Heart left ventricle (tissue), 16 donors: Measurements from ENCODE around the gene SLC35F1. TPM values are rescaled to one million over a fixed set of nuclear protein-coding genes. Genes with fewer than 3 reads are reported as not detected.

Experiments
- ATAC-seq, 4 donors: fragments of 200-7000 bp; cut with Tn5 transposase; one replicate each; pipeline ENCODE4 v1.9.1; 2020 to 2022; ENCODE audit warnings: moderate library complexity in 4 of 4, mild to moderate bottlenecking in 3 of 4, moderate number of reproducible peaks in 1 of 4
- DNase-seq, 5 donors: peaks; one replicate each; pipeline ENCODE4 v3.0.0-alpha.2; 2020
- H3K27ac ChIP-seq, 12 donors: fragments of 200-600 bp; sonication (generic) in 4 of 12; one replicate each; pipeline versions ENCODE4 v1.5.0 to v1.8.0; 2016 to 2022; ENCODE audit warnings: mild to moderate bottlenecking in 2 of 12
- H3K27me3 ChIP-seq, 9 donors: fragments of 200-600 bp; sonication (generic) in 2 of 9; one replicate each; pipeline versions ENCODE4 v1.5.1 to v1.8.0; 2016 to 2022; ENCODE audit warnings: mild to moderate bottlenecking in 3 of 9
- H3K36me3 ChIP-seq, 9 donors: fragments of 200-600 bp; sonication (generic) in 2 of 9; one replicate each; pipeline versions ENCODE4 v1.5.0 to v1.8.0; 2018 to 2022; ENCODE audit warnings: mild to moderate bottlenecking in 2 of 9
- H3K4me1 ChIP-seq, 12 donors: fragments of 200-600 bp; sonication (generic) in 4 of 12; one replicate each; pipeline versions ENCODE4 v1.5.0 to v1.8.0; 2016 to 2022; ENCODE audit warnings: mild to moderate bottlenecking in 3 of 12
- H3K4me3 ChIP-seq, 12 donors: fragments of 200-600 bp; sonication (generic) in 4 of 12; one replicate each; pipeline versions ENCODE4 v1.5.0 to v1.8.0; 2017 to 2022; ENCODE audit warnings: mild to moderate bottlenecking in 9 of 12, moderate library complexity in 4 of 12
- H3K9me3 ChIP-seq, 12 donors: fragments of 200-600 bp; sonication (generic) in 4 of 12; one replicate each; pipeline versions ENCODE4 v1.5.0 to v1.8.0; 2016 to 2022; ENCODE audit warnings: mild to moderate bottlenecking in 1 of 12
- POLR2A ChIP-seq, 2 donors: fragments of 450-650 bp; IDR thresholded peaks; one replicate each; pipeline ENCODE4 v1.6.1; 2017; ENCODE audit warnings: antibody characterized with exemption in 2 of 2, mild to moderate bottlenecking in 2 of 2, moderate library complexity in 2 of 2
- WGBS, 4 donors: extraction: QIAGEN DNeasy Blood & Tissue Kit in 2 of 4; methylation state at CpG; one replicate each; pipeline versions ENCODE4 v1.1.5 to v1.1.7; 2013 to 2018; 5-methylcytosine and 5-hydroxymethylcytosine counted together
- intact Hi-C, 10 donors: fragments of 100-400 bp; cut with DNase I; formaldehyde crosslinking; loops; one replicate each; pipeline versions ENCODE4 v1.11.1 to v1.14.2; 2022
- polyA plus RNA-seq, 2 donors: library from polyadenylated mRNA; stranded (reverse); fragments of 200-250 nt; gene quantifications; one replicate each; pipeline ENCODE4 v1.2.3, GENCODE V29; 2013
- total RNA-seq, 9 donors: library from RNA; depleted of rRNA in 2 of 9; stranded (reverse); fragments of >200 nt in 2 of 9; fragmentation: NEBNext Ultra II Directional in 3 of 9; extraction: Animal tissue kit (Norgen Biotek cat#: 25700) in 3 of 9; gene quantifications; one replicate each; pipeline versions ENCODE4 v1.1.0 to v1.2.4, GENCODE V29; 2016 to 2023
- TF ChIP-seq, protein P1 (sequence below), 12 donors: fragments of 200-600 bp; sonication (generic) in 4 of 12; IDR thresholded peaks; one replicate each; pipeline versions ENCODE4 v1.5.0 to v1.8.0; 2018 to 2022; ENCODE audit warnings: antibody characterized with exemption in 12 of 12, mild to moderate bottlenecking in 5 of 12
- donor health status: ischemic (EF 13 %, LVEDD 7.1; RV severe dilation, severe dysfunction).
- donor health status: healthy with polysubstance abuse.
- donor health status: DM: no; HTN: yes; CAD: no.
- donor health status: DM: no; HTN: no; CAD: no.
- donor health status: ischemic (EF 25% LVEDD 6.9; RV normal size, moderate dysfunction).
- donor health status: ischemic (EF 25% LVEDD 5.7; RV mildly dilated, moderate dysfunction).
- donor health status: healthy.
- donor health status: DM: yes; HTN: yes; CAD: no.
- donor health status: ischemic (EF 35%, LVEDD 5.7; RV mildly dilated, moderate dysfunction).
- donor health status: nonischemic (EF 11% LVEDD 7.7; RV severe dilation, severe dysfunction).
- donor health status: DM: yes; HTN: yes; CAD: no.
- donor health status: PGD.
- donor health status: ischemic (EF 29% LVEDD 5.4; RV normal size, mild dysfunction).
- donor health status: nonischemic (EF 23%, LVEDD 6.1; RV moderate dilation, normal function).

SLC35F1 gene
- total and polyA plus RNA-seq, 11 donors = 1.1 to 11.6 (median 5.0) TPM

- WGBS, 4 donors = 96 to 98% (median 96%) methylated on average over 4 of the region's 4 CpGs
These were observed 305.5 kb downstream of the SLC35F1 start for GRCh38 chr6:118212451-118213173.

GRCh38 chr6:118215269-118215668 lies 308.2 kb downstream of the SLC35F1 start:
- WGBS, 4 donors = 89 to 93% (median 90%) methylated on average over 5 of the region's 5 CpGs

More at GRCh38 chr6:118212451-118213173, 305.5 kb downstream of the SLC35F1 start:
- Histone ChIP-seq H3K4me1 (no peaks in the 10 kb centered on the region), H3K27ac (no peak overlapping the region), H3K4me3 (no peak overlapping the region), H3K9me3 (no peaks in the 10 kb centered on the region), H3K36me3 (no peaks in the 10 kb centered on the region), H3K27me3 (no peaks in the 10 kb centered on the region)
- intact Hi-C loops = no loop called here
- DNase-seq (no peak), ATAC-seq (no peak)
- TF ChIP-seq POLR2A (IDR thresholded peaks at IDR 0.05) = no peak
- TF ChIP-seq, protein P1, sequence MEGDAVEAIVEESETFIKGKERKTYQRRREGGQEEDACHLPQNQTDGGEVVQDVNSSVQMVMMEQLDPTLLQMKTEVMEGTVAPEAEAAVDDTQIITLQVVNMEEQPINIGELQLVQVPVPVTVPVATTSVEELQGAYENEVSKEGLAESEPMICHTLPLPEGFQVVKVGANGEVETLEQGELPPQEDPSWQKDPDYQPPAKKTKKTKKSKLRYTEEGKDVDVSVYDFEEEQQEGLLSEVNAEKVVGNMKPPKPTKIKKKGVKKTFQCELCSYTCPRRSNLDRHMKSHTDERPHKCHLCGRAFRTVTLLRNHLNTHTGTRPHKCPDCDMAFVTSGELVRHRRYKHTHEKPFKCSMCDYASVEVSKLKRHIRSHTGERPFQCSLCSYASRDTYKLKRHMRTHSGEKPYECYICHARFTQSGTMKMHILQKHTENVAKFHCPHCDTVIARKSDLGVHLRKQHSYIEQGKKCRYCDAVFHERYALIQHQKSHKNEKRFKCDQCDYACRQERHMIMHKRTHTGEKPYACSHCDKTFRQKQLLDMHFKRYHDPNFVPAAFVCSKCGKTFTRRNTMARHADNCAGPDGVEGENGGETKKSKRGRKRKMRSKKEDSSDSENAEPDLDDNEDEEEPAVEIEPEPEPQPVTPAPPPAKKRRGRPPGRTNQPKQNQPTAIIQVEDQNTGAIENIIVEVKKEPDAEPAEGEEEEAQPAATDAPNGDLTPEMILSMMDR (IDR thresholded peaks at IDR 0.05) = no peak

DNA sequence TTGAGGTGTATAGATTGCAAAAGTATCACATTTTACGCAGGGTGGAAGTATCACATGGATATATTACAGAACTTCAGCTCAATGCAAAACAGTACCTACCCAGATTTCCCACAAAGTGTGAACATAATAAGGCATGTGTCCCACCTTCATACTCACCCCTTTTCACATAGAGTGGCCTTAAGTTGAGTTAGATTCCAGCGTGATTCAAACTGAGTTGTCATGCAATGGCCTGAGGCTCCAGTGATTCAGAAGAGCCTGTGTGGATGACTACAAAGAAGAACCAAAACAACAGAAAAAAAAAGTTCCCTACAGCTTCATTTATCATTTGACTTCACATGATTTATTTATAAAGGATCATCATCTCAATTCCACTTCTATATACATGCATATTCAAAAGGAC lies 309.7 kb downstream of the SLC35F1 start:
- H3K36me3 ChIP-seq = no peaks in the 10 kb centered on the region
- peaks cover 0 to 10% (median 0%) of the 10 kb centered on the region in 12 donors for H3K4me1 ChIP-seq
- no peaks in the 10 kb centered on the region for H3K9me3 ChIP-seq
- 92 to 98% (median 93%) methylated on average over 2 of the region's 2 CpGs for WGBS, 4 donors
- no peak for ATAC-seq
- intact Hi-C loops = no loop called here
- no peak overlapping the region for H3K4me3 ChIP-seq
- no peaks in the 10 kb centered on the region for H3K27me3 ChIP-seq
- TF ChIP-seq, protein P1 (IDR thresholded peaks at IDR 0.05) = no peak
- no peak for TF ChIP-seq POLR2A (IDR thresholded peaks at IDR 0.05)
- no peak for DNase-seq
- no peak overlapping the region for H3K27ac ChIP-seq

More at GRCh38 chr6:118215269-118215668, 308.2 kb downstream of the SLC35F1 start:
- TF ChIP-seq, protein P1 (IDR thresholded peaks at IDR 0.05) = no peak
- no peak for TF ChIP-seq POLR2A (IDR thresholded peaks at IDR 0.05)
- Histone ChIP-seq H3K4me1 (peaks cover 0 to 8% (median 0%) of the 10 kb centered on the region in 12 donors), H3K36me3 (no peaks in the 10 kb centered on the region), H3K27me3 (no peaks in the 10 kb centered on the region), H3K4me3 (no peak overlapping the region), H3K9me3 (no peaks in the 10 kb centered on the region), H3K27ac (no peak overlapping the region)
- DNase-seq = no peak
- intact Hi-C loops = no loop called here
- ATAC-seq = no peak

GRCh38 chr6:118218156-118218555 lies 311.1 kb downstream of the SLC35F1 start:
- DNase-seq = peak in 3 of 5 donors; percentile 20 to 34 (median 24)
- no peaks in the 10 kb centered on the region for H3K27me3 ChIP-seq
- peak; percentile 89 to 97 (median 92) for ATAC-seq
- peaks cover 0 to 10% (median 0%) of the 10 kb centered on the region in 12 donors for H3K4me1 ChIP-seq
- no peaks in the 10 kb centered on the region for H3K36me3 ChIP-seq
- WGBS, 4 donors = 32 to 47% (median 41%) methylated on average over 2 of the region's 2 CpGs
- TF ChIP-seq, protein P1 (IDR thresholded peaks at IDR 0.05) = no peak
- no peak for TF ChIP-seq POLR2A (IDR thresholded peaks at IDR 0.05)
- H3K27ac ChIP-seq = peak overlapping the region in 4 of 12 donors; percentile 3 to 58 (median 30)
- intact Hi-C loops = no loop called here
- no peaks in the 10 kb centered on the region for H3K9me3 ChIP-seq
- no peak overlapping the region for H3K4me3 ChIP-seq
